Endothelial cell of umbilical vein (primary cell): ENCODE measurements around the gene KIF17.

Source experiments
- CTCF ChIP-seq, 2 donors: IDR thresholded peaks; 1 replicate in 1 of 2; 2 replicates in 1 of 2; pipeline ENCODE4 v1.5.1; 2011; ENCODE audit warnings: low read length in 2 of 2, mild to moderate bottlenecking in 2 of 2, moderate library complexity in 2 of 2, control low read depth in 1 of 2, inconsistent platforms in 1 of 2, low read depth in 1 of 2; ENCODE audit not compliant: insufficient read depth in 1 of 2; ENCODE audit errors: extremely low read depth in 1 of 2
- EZH2 ChIP-seq: IDR thresholded peaks from 2 replicates; pipeline ENCODE4 v1.6.1; 2012; ENCODE audit warnings: borderline replicate concordance, low read depth, mild to moderate bottlenecking, moderate library complexity, low read length, inconsistent platforms; ENCODE audit not compliant: severe bottlenecking
- FOS ChIP-seq: IDR thresholded peaks from 2 replicates; pipeline ENCODE4 v1.6.1; 2011; ENCODE audit warnings: mild to moderate bottlenecking, low read length, moderate library complexity, borderline replicate concordance; ENCODE audit not compliant: insufficient read depth
- GATA2 ChIP-seq: IDR thresholded peaks from 2 replicates; pipeline ENCODE4 v1.7.0; 2011; ENCODE audit warnings: low read depth, mild to moderate bottlenecking, moderate library complexity, mixed read lengths, low read length; ENCODE audit not compliant: insufficient read length, insufficient read depth
- JUN ChIP-seq: IDR thresholded peaks from 2 replicates; pipeline ENCODE4 v1.6.1; 2011; ENCODE audit warnings: borderline replicate concordance, low read depth; ENCODE audit not compliant: insufficient read length, insufficient read depth
- MYC ChIP-seq: IDR thresholded peaks from one replicate; pipeline ENCODE4 v1.6.1; 2011; ENCODE audit warnings: mild to moderate bottlenecking, low read depth, low read length
- POLR2A ChIP-seq: IDR thresholded peaks from 2 replicates; pipeline ENCODE4 v1.6.1; 2012; ENCODE audit warnings: low read depth, mild to moderate bottlenecking, control low read depth, low read length
- POLR2AphosphoS5 ChIP-seq: IDR thresholded peaks from 2 replicates; pipeline ENCODE4 v1.6.1; 2012; ENCODE audit warnings: low read depth, mild to moderate bottlenecking, control low read depth, low read length, moderate library complexity; ENCODE audit not compliant: insufficient read depth
- TF ChIP-seq, protein P1 (sequence below): IDR thresholded peaks from 2 replicates; pipeline ENCODE4 v1.6.1; 2011; ENCODE audit not compliant: insufficient read depth, insufficient read length

DNA sequence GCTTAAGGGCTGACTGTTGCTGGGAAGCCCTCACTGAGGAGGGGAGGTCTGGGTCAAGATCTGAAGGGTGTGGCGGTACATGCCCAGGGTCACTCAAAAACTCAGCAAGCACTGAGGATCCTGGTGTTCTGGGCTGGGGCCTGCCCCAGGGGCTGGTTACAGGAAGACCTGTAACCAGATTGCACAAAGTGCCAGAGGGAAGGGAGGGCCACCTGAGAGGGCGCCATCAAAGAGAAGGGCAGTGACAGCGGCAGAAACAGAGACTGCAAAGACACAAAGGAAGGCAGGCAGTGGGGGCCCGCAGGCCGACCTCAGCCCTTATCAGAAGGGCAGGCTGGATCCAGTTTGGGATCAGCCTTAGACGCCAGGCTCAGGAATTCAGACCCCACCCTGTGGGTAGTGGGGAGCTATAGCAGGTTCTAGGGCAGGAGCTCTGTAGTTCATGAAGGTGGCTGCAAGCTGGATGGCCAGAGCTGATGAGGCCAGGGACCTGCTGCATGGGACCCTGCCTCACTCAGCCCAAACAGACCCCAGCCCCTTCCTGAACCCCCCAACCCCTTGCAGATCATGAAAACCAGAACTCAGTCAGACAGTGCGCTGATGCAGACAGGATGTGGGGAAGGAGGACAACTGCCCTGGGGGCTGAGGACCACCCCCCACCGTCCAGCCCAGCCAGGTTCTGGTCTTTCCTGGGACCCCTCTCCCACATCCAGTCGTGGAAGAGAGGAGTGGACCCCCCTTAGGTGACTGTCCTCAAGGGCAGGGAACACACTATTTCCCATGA is 10.8 kb upstream of the KIF17 start:
- no peak for TF ChIP-seq JUN
- TF ChIP-seq CTCF (IDR thresholded peaks at IDR 0.05; ENCODE audit: extremely low read depth in 1 of 2, insufficient read depth in 1 of 2, low read depth in 1 of 2, low read length in 2 of 2): no peak
- no peak for TF ChIP-seq EZH2
- TF ChIP-seq POLR2A: no peak
- TF ChIP-seq, protein P1, sequence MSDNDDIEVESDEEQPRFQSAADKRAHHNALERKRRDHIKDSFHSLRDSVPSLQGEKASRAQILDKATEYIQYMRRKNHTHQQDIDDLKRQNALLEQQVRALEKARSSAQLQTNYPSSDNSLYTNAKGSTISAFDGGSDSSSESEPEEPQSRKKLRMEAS: no peak
- TF ChIP-seq POLR2AphosphoS5: no peak
- no peak for TF ChIP-seq FOS
- TF ChIP-seq GATA2: no peak
- no peak for TF ChIP-seq MYC
